ENCODE data around the gene IGF2R. TPM values are rescaled to one million over a fixed set of nuclear protein-coding genes. Genes with fewer than 3 reads are reported as not detected.
"Not testable (repeated sequence)": the region's sequence is repeated elsewhere in the genome, so short reads cannot be mapped to it uniquely, and the experiment has no call there.

Gene IGF2R
- polyA plus RNA-seq, 5 donors: 44.1 to 64.2 (median 52.2) TPM

- no peak for DNase-seq
Observed at GRCh38 chr6:160070831-160071230, 101.9 kb downstream of the IGF2R start.

DNA sequence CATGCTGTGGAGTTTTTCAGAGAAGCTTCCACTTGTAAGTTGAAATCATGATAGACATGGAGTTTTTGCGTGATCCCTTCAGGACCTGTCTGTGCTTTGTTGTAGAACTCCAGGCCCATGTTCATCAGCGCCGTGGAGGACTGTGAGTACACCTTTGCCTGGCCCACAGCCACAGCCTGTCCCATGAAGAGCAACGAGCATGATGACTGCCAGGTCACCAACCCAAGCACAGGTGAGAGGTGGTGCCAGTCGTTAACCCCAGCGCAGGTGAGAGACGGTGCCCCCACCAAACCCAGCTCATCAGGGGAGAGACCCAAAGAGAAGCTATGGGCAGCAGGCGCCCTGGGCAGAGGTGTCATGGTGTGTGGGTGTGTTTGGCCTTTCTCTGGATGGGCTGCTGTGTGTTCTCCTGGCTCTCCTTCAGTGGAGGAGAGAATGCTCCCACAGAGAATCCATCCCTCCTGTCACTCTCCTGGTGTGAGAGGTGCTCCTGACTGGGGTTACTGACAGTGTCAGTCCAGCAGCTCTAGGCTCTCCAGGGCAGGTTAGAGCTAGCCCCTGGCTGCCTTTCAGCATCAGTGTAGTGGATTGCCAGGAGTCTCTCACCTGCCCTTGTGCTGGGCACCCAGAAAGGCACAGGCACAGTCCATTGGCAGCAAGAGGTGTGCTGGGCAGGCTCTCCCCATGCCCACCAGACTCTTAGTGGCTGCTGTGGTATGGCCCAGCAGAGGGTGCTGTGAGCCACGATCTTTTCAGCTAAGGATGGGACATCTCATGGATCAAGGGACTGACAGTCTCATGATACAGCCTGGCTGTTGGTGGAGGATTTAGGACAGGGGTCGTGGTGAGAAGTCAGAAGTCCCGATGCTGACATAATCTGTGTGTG, 103.2 kb downstream of the IGF2R start:
- no peak for DNase-seq

DNA sequence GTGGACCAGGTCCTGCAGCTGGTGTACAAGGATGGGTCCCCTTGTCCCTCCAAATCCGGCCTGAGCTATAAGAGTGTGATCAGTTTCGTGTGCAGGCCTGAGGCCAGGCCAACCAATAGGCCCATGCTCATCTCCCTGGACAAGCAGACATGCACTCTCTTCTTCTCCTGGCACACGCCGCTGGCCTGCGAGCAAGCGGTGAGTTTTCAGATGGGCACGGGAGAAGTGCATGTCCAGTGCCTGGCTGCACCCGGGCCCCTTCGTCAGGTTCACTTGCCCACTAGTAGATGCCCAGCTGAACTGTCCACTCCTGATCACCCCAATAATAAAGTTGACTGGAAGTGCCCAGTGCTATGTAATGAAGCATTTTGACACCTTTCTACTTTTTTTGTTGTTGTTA, 104.4 kb downstream of the IGF2R start:
- no peak for DNase-seq

DNA sequence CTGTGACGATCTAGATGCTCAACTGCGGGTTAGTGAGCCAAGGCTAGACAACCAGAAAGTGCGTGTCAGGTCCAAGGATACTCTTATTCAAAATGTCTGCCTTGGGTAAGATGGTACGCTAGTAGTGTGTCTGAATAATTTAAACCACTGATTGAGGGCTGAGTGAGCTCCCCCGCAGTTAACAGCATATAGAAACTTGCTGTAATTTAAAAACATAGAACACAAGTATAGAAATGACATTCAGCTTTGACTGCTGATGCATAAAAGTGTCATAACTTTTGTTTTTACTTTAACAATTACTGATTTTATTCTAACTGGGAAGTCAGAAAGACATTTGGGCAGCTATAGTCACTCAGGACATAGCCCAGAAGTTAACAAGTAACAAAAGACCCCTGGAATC, 107.1 kb downstream of the IGF2R start:
- no peak for DNase-seq

- DNase-seq: no peak
Observed at GRCh38 chr6:160077024-160077423, 108.1 kb downstream of the IGF2R start.

DNA sequence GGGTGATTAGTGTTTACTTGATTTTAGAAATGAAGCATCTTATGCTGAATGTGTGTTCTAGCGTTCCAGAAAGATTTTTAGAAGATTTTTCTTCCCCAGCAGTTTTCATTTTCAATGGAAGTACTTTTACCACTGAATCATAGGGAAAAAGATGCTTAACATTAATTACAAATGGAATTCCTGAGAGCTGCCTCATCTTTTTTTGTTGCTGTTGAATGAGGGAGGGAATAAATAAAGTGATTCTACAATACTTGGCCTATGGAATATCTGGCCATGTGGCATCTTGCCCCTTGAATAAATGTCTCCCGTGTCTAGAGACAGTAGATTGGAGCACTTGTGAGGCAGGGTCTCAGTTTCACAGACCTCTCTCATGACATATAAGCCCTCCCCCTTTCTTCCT, 108.6 kb downstream of the IGF2R start:
- DNase-seq: no peak

- DNase-seq: no peak
Observed at GRCh38 chr6:160078883-160079685, 110.2 kb downstream of the IGF2R start.

- no peak for DNase-seq
Observed at GRCh38 chr6:160079686-160080043, 110.8 kb downstream of the IGF2R start.

DNA sequence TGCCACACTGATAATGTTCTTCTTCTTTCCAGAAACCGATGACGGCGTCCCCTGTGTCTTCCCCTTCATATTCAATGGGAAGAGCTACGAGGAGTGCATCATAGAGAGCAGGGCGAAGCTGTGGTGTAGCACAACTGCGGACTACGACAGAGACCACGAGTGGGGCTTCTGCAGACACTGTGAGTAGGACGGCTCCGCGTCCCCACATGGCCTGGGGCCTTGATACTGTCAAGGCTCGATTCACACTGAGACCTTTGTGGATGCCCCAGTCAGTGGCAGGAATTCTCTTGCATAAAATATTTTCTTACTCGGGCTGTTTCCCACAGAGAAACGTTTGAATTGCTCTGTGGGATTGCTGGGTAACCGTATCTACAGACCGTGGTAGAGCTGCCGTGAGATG, 111.2 kb downstream of the IGF2R start:
- DNase-seq: no peak

DNA sequence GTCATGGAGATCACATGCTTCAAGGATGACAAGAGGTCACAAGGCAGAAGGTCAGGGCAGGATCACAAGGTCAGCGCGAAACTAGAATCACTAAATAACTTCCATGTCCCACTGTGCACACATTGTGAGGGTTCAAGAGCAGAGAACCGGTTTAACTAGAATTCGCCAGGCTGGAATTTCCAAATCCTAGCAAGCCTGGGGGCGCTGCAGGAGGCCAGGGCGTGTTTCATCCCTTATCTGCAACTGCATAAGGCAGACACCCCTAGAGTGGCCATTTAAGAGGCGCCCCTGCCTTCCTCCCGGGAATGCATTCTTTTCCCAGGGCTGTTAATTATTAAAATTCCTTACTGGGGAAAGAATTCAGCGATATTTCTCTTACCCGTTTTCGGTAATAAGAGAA, 112.5 kb downstream of the IGF2R start:
- DNase-seq: no peak

DNA sequence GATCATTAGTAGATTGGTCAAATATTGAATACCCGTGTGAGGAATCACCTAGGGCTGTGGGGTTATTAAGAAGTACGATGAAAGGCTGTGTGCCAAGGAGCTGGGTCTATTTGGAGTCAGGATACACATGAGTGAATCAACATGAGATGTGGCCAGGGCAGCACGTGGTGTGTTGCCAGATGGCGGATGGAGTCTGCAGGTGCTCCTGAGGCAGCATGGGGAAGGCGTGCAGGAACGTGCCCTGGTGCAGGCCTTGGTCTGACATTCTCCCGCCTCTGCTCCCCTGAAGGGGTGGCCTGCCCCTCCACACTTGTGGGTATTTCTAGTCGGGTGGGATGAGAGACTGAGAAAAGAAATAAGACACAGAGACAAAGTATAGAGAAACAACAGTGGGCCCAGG, 113.7 kb downstream of the IGF2R start:
- no peak for DNase-seq

DNA sequence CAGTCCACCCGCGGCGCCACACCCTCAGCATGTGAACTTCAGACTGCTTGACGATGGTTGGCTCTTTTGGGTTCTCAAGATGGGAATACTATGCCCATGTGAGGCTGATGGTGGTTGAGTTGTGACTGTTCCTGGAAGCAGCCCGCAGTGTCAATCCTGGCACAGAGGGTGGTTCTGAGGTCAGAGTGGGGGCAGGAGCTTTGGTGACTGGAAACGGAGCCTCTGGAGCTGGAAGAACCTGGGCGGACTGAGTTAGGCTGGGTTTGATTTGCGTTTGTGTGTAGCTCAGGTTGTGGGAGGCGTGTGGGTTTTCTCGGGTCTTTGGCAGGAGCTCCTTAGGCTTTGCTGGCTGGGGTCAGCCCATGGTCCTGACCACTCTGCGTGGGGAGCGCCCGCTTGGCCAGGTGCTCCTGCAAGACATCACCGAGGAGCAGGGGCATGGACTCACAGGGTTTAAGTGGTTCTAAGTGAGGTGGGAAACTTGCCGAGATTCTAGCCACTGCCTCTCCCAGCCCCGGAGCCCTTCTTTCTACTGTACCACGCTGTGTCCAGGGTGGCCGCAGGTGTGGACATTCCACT, 115.4 kb downstream of the IGF2R start:
- DNase-seq: no peak

- no peak for DNase-seq
Observed at GRCh38 chr6:160085226-160085625, 116.3 kb downstream of the IGF2R start.

- no peak for DNase-seq
Observed at GRCh38 chr6:160085713-160086505, 117.0 kb downstream of the IGF2R start.

GRCh38 chr6:160086754-160087153, 117.9 kb downstream of the IGF2R start:
- no peak for DNase-seq

DNA sequence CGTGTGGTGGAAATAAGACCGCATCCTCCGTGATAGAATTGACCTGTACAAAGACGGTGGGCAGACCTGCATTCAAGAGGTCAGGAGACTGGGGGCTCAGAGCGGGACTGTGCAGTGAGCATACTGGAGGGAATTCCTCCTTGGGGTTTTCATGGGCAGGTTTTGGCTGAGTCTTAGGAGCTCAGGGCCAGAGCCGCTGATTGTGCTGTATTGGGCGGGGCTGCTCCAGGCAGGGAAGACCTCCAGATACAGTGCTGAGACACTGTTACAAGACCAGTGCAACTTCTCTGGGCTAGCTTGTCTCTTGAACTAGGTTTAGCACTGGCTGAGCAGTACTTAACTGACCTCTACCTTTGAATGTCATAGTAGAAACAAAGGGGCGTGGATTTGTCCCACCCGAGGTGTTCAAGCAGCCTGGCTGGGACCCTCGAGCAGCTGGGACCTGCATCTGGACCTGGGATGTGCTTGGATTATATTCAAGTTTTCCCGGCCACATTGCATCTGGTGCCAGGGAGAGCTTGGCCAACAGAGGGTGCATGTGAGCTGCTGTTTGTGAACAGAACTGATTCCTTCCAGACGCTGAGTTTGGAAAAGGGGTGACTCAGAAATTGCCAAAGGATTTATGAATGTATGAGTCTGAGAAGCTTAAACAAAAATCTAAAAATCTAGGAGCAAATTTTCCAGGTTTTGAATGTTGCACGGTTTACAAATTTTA, 119.3 kb downstream of the IGF2R start:
- DNase-seq: peak; percentile 24 to 42

GRCh38 chr6:160088784-160089533, 120.1 kb downstream of the IGF2R start:
- no peak for DNase-seq

DNA sequence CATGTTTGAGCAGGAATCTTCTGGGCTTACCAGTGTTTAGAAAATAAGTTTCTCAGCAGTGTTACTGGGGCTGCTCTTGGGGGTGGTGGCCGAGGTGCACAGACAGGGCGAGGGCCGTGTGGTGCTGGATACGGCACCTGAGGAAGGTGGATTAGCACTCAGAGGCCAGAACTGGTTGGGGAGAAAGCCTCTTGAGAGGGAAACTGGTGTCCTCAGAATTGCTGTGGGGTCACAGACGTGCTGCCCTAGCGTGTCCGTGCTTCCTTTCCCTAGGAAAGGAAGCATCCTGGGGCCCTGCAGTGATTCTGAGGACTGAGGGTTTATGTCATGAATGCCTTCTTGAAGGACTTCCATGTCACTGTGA, 120.6 kb downstream of the IGF2R start:
- no peak for DNase-seq

- DNase-seq: not testable (repeated sequence)
Observed at GRCh38 chr6:160090442-160091239, 121.8 kb downstream of the IGF2R start.

- not testable (repeated sequence) for DNase-seq
Observed at GRCh38 chr6:160092176-160092575, 123.3 kb downstream of the IGF2R start.
